GM19468 (cell line): ENCODE results near the gene RORB.
A peak's percentile ranks its signal among the peaks of the same experiment; 100 is the strongest.
"Not testable (repeated sequence)": the region's sequence is repeated elsewhere in the genome, so short reads cannot be mapped to it uniquely, and the experiment has no call there.

ENCODE experiments used
- ATAC-seq: cut with Tn5 transposase; IDR thresholded peaks from one replicate; pipeline ENCODE4 v1.9.1; 2021; ENCODE audit warnings: mild to moderate bottlenecking, moderate library complexity, moderate number of reproducible peaks; ENCODE audit not compliant: unreplicated experiment; ENCODE audit errors: extremely low read depth

RORB gene

GRCh38 chr9:74511333-74511732, 14.2 kb downstream of the RORB start:
- ATAC-seq = no peak

GRCh38 chr9:74512416-74512815, 15.3 kb downstream of the RORB start:
- ATAC-seq = no peak

GRCh38 chr9:74513221-74513620, 16.1 kb downstream of the RORB start:
- ATAC-seq = no peak

- no peak for ATAC-seq
These were observed 20.1 kb downstream of the RORB start for GRCh38 chr9:74517188-74517587.

- no peak for ATAC-seq
These were observed 22.3 kb downstream of the RORB start for GRCh38 chr9:74519419-74519818.

- ATAC-seq = no peak
These were observed 23.9 kb downstream of the RORB start for GRCh38 chr9:74521009-74521408.

- no peak for ATAC-seq
These were observed 27.2 kb downstream of the RORB start for GRCh38 chr9:74524289-74524688.

- ATAC-seq = no peak
These were observed 29.1 kb downstream of the RORB start for GRCh38 chr9:74526215-74526614.

GRCh38 chr9:74527718-74528117, 30.6 kb downstream of the RORB start:
- ATAC-seq = no peak

GRCh38 chr9:74528207-74528606, 31.1 kb downstream of the RORB start:
- no peak for ATAC-seq

- not testable (repeated sequence) for ATAC-seq
These were observed 33.3 kb downstream of the RORB start for GRCh38 chr9:74530458-74530857.

- ATAC-seq = no peak
These were observed 36.1 kb downstream of the RORB start for GRCh38 chr9:74533253-74533652.

GRCh38 chr9:74534841-74535240, 37.7 kb downstream of the RORB start:
- ATAC-seq = no peak

- no peak for ATAC-seq
These were observed 46.0 kb downstream of the RORB start for GRCh38 chr9:74543145-74543544.

- ATAC-seq = no peak
These were observed 54.1 kb downstream of the RORB start for GRCh38 chr9:74551266-74551665.

GRCh38 chr9:74554751-74555419, 57.8 kb downstream of the RORB start:
- ATAC-seq = no peak

- no peak for ATAC-seq
These were observed 58.4 kb downstream of the RORB start for GRCh38 chr9:74555565-74555964.

- ATAC-seq = peak; percentile 56
These were observed 59.5 kb downstream of the RORB start for GRCh38 chr9:74556685-74557084.

GRCh38 chr9:74557571-74557970, 60.4 kb downstream of the RORB start:
- ATAC-seq = peak; percentile 20

- ATAC-seq = no peak
These were observed 65.5 kb downstream of the RORB start for GRCh38 chr9:74562611-74563010.

- no peak for ATAC-seq
These were observed 73.9 kb downstream of the RORB start for GRCh38 chr9:74570879-74571512.

- ATAC-seq = no peak
These were observed 76.6 kb downstream of the RORB start for GRCh38 chr9:74573640-74574191.
